GM18951 (cell line): ENCODE results near the gene VAPB.

Source experiments
- POLR2A ChIP-seq: IDR thresholded peaks from 4 replicates; pipeline ENCODE4 v1.6.1; 2011; ENCODE audit warnings: mild to moderate bottlenecking; ENCODE audit not compliant: insufficient read length, insufficient read depth; ENCODE audit errors: extremely low read depth
- in situ Hi-C: fragments of 300-500 bp; cut with MboI; formaldehyde crosslinking; loops from one replicate; pipeline ENCODE4 v1.12.0; 2022; ENCODE audit warnings: low sequenced_read_pairs, mixed read lengths, inconsistent platforms; ENCODE audit not compliant: unreplicated experiment

The VAPB gene

DNA sequence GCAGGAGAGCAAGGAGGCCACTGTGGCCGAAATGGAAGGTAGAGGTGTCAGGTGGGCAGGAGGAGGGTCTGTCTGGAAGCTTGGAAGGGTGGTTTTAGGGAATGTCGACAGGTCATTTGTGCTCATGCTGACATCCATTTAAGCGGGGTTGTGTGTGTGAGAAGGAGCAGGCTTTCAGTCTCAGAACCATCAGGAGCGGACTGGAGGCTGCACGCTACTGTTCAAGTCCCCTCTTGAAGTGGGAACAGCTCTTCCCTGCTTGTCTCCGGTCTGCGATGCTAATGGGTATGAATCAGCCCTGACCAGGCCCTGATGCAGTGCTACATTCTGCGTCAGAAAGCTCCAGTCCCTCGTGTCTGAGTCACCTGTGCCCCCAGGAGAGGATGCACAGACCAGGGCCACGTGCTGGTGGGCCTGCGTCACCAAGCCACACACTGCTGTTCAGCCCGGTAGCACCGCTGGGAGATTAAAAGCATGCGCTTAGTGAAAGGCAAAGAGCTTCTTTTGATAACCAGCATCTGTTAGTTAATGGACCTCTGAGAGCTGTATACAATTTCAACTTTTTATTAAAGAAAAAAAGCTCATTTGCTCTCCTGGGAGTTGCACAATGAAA is 68.2 kb downstream of the VAPB start:
- in situ Hi-C loops, result no loop called here

GRCh38 chr20:58458342-58459057 is 69.5 kb downstream of the VAPB start:
- in situ Hi-C loops, result no loop called here
- TF ChIP-seq POLR2A, result no peak

More for the DNA sequence above, 68.2 kb downstream of the VAPB start:
- no peak for TF ChIP-seq POLR2A

GRCh38 chr20:58459058-58459750 is 70.2 kb downstream of the VAPB start:
- no peak for TF ChIP-seq POLR2A
- in situ Hi-C loops, result no loop called here

DNA sequence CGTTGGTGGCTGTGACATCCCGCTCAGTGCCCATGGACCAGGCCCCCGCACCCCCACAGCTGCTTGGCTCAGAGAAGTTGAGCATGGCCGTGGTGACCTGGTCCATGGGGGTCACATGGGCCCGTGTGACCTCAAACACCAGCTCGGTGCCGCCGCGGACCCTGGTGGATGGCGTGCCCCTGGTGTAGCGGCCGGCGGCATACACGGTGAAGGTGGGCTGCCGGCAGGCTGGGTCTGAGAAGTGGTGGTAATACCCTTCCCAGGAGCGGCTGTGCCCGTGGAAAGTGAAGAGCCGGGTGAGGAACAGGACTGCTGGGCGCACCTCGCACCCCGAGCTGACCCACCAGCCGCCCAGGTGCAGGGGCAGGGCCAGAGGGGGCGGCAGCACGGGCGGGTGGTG is 72.1 kb downstream of the VAPB start:
- no peak for TF ChIP-seq POLR2A
- in situ Hi-C loops, result no loop called here

GRCh38 chr20:58461899-58462298 is 72.9 kb downstream of the VAPB start:
- no peak for TF ChIP-seq POLR2A
- in situ Hi-C loops, result no loop called here

- in situ Hi-C loops, result no loop called here
- TF ChIP-seq POLR2A, result no peak
These were observed 74.2 kb downstream of the VAPB start for GRCh38 chr20:58463256-58463655.

- in situ Hi-C loops, result no loop called here
- TF ChIP-seq POLR2A, result no peak
These were observed 75.8 kb downstream of the VAPB start for GRCh38 chr20:58464838-58465237.

GRCh38 chr20:58466095-58466708 is 77.2 kb downstream of the VAPB start:
- in situ Hi-C loops, result no loop called here
- no peak for TF ChIP-seq POLR2A

- TF ChIP-seq POLR2A, result no peak
- in situ Hi-C loops, result no loop called here
These were observed 77.9 kb downstream of the VAPB start for GRCh38 chr20:58466729-58467571.

GRCh38 chr20:58467572-58468527 is 78.8 kb downstream of the VAPB start:
- no peak for TF ChIP-seq POLR2A
- in situ Hi-C loops, result no loop called here

- TF ChIP-seq POLR2A, result no peak
- in situ Hi-C loops, result no loop called here
These were observed 80.6 kb downstream of the VAPB start for GRCh38 chr20:58469616-58470015.
